NCI-H1436 treated with DMSO at 0.1 percent for 48 hours (cell line): ENCODE data around the gene MAN1B1.

Experiments used
- DNase-seq: peaks from one replicate; lab custom pipeline; 2025; lab: John Stamatoyannopoulos, UW

MAN1B1 gene

DNA sequence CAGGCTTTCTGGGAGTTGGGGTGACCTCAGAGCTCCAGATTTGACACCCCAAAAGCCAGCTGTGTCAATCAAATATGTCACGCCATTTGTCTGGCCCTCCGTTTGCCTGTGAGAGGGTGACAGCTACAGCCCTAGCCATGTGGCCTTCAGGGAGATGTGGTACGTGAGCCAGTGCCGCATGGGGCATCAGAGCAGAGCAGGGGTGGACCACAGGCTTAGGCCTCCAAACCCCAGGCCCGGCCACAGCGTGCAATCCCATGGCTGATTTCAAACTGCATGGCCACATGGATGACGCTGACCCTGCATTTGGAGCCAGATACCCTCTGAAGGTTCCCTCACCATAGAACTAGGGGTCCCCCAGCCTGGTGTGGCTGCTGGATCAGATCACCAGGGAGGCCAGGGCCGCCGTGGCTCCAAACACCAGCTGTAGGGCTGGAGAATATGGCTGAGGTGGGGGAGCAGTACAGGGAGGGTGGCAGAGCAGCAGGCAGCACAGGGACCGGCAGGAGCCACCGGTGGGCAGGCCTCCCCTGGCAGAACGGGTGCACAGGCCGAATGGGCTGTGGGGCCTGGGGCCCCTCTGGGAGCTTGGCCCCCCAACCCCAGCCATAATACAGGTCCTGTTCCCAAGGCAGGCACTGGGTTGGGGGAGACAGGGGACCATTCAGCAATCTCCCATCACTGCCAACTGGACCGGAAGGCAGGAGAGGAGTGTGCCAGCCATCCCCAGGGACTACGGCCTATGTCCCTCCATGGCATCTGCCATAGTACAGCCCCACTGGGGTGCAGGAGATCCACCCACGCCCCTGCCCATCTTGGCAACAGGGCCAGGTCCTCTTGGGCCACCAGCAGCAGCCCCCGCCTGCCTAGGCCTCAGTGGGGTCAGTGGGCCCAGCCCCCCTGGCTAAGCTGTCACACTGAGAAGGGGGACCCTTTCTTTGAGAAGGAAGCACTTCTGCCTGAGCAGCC is 18.0 kb upstream of the MAN1B1 start:
- DNase-seq: no peak

GRCh38 chr9:137069508-137070091 is 17.2 kb upstream of the MAN1B1 start:
- DNase-seq: no peak

- peak; percentile 74 for DNase-seq
Observed at GRCh38 chr9:137070201-137070905, 16.4 kb upstream of the MAN1B1 start, which contains the start of gene SAPCD2. Gene SAPCD2 (minus strand): TSS chr9:137070557. CDS start chr9:137070460, 97 bp downstream.

GRCh38 chr9:137070906-137071275 is 15.9 kb upstream of the MAN1B1 start:
- peak; percentile 57 for DNase-seq

DNA sequence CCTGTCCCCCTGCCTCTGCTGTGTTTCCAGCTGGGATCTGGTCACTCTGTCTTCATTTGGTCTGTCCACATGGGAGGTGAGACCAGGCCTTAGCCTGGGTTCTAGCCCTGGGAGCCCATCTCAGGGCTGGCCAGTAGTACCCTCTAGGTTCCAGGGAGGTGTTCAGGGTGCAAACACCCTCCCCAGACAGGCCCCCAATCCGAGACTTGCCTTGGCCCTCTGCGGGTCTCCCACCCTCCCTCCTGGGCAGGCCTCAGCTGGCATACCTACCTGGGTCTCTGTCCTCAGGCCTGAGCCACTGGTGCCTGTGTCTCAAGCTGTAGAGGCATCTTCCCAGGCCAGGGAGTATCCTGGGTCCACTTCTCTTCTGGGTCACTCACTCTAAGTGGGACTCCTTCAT is 15.5 kb upstream of the MAN1B1 start:
- DNase-seq: no peak

- DNase-seq: no peak
Observed at GRCh38 chr9:137073992-137074399, 12.8 kb upstream of the MAN1B1 start.

DNA sequence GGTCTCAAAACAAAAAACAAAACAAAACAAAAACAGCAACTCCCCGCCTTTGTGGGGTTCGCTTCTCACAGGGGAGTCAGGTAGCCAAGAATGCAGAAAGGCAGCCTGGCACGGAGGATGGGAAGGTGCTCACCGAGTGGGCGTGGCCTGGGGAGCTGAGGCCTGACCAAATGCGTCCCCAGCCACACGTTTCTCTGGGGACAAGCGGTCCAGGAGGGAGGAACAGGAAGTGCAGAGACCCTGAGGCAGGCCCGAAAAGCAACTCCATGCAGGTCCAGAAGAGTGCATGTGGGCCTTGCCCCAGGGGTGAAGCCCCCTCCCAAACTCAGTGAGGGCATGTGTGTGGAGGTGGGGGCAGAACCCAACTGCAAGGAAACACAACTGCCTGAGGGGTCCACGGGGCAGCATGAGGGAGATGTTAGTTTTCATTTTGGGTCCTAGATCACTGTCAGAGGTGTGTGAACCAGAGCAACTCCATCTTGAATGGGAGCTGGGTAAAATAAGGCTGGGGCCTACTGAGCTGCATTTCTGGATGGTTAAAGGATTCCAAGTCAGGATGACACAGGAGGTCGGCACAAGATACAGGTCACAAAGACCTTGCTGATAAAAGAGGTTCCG is 12.0 kb upstream of the MAN1B1 start:
- DNase-seq: no peak

- no peak for DNase-seq
Observed at GRCh38 chr9:137075275-137075775, 11.5 kb upstream of the MAN1B1 start.

- DNase-seq: no peak
Observed at GRCh38 chr9:137076636-137077009, 10.2 kb upstream of the MAN1B1 start.

DNA sequence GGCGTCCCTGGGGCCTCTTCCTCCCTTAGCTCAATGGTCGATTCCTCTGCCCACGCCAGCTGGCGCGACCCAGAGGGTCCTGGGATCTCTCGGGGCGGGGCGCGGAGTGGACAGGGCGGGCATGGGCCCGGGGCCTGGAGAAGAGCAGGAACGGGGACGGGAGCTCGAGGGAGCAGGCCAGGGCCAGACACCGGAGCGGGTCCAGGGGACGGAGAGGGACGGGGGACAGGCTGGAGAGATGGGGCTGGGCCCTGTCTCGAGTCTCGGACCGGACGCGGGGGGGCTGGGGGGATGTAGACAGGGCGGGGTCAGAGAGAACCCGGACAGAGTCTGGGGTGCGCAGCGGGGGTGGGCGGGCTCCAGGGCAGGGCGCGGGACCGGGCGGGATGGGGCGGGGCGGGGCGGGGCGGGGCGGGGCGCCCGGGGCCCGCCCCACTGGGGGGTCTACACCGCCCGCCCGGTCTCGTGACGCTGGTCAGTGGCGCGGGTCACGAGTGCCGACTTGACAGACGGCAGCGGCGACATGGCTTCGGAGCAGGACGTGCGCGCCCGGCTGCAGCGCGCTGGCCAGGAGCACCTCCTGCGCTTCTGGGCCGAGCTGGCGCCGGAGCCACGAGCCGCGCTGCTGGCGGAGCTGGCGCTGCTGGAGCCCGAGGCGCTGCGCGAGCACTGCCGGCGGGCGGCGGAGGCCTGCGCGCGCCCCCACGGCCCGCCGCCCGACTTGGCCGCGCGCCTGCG is 9.6 kb upstream of the MAN1B1 start, which contains the start of gene UAP1L1:
TSS of gene UAP1L1 (plus strand) at position 508 of the 738 bp plus-strand sequence. CDS start at position 524, 16 bp downstream.
- no peak for DNase-seq

DNA sequence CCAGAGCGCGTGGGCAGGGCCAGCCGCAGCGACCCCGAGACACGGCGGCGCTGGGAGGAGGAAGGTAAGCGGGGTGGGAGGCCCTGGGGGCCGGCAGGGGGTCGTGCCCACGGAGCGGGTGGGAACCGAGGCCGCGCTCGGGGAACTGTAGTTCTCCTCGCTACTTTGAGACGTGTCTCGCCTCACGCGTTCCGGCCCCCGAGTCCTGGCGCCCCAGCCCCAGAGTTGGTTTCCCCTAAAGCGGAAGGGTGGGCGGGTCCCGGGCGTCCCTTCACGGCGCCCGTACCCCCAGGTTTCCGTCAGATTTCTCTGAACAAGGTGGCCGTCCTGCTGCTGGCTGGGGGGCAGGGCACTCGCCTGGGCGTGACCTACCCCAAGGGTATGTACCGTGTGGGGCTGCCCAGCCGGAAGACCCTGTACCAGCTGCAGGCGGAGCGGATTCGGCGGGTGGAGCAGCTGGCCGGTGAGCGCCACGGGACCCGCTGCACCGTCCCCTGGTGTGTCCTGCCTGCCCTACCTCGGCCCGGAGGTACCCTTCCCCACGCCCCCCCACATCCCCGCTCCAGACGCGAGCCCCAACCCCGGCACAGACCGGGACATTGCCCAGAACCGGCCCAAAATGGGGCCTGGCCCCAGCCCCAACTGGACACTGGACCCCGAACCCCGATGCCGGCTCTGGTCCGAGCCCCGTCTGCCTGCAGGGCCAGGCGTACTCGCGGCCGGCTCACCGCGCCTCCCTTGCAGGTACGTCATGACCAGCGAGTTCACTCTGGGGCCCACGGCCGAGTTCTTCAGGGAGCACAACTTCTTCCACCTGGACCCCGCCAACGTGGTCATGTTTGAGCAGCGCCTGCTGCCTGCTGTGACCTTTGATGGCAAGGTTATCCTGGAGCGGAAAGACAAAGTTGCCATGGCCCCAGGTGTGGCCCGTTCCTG is 8.8 kb upstream of the MAN1B1 start:
- DNase-seq: no peak

GRCh38 chr9:137078701-137079400 is 7.9 kb upstream of the MAN1B1 start:
- DNase-seq: no peak

GRCh38 chr9:137079401-137079787 is 7.4 kb upstream of the MAN1B1 start:
- no peak for DNase-seq

GRCh38 chr9:137080260-137081122 is 6.3 kb upstream of the MAN1B1 start:
- no peak for DNase-seq

- no peak for DNase-seq
Observed at GRCh38 chr9:137082222-137082924, 4.4 kb upstream of the MAN1B1 start.

- no peak for DNase-seq
Observed at GRCh38 chr9:137082925-137083290, 3.9 kb upstream of the MAN1B1 start.

- DNase-seq: no peak
Observed at GRCh38 chr9:137083394-137084004, 3.3 kb upstream of the MAN1B1 start.
